ENCODE measurements around the gene FAM47E.

The FAM47E gene

DNA sequence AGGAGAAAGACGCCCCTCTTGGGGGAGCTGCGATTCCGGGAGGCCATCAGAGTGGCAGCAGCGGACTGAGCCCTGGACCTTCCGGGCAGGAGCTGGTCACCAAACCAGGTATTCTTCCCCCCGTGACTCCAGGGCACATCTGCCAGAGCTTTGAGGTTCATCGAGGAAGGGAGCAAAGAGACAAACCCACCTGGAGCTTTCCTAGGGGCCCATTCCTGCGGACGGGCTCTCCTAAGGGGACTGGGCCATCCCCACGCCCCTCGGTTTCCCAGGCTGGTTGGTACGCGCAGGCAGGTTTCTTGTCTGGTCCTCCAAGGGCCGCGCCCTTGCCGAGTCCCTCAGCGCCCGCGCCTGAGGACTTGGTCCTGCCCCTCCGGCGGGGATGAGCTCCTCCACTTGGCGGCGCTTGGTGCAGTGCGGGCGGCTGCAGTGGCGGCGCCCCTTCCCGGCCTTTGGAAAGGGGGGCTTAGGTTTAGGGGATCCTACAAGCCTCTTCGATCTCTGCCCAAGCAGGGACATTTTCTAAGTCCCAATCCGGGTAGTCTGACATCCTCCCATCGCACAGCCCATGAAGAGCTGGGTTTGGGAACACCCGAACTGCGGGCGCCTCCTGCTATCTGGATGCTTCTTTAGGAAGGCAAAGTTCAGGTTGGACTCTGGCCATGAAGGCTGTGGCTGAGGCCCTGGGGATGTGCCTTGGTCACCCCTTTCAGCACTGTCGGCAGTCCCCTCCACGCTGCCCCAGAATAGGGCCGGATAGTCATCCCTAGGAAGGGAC lies 55.5 kb downstream of the FAM47E start:
- H4K20me1 ChIP-seq (ENCODE audit: insufficient read depth): 0 out of 2 replicates have a peak, but pooled peaks cover 5% of the 10 kb centered on the region
- H3K27me3 ChIP-seq (ENCODE audit: insufficient read depth, low read depth): no peaks in the 10 kb centered on the region
- TF ChIP-seq CTCF (conservative IDR thresholded peaks at IDR 0.05; ENCODE audit: low read depth, low read length): peak; percentile 46
- peak overlapping the region; percentile 59 for H3K4me2 ChIP-seq
- peaks cover 19% of the 10 kb centered on the region; the same call in 1 of the 2 replicates for H3K36me3 ChIP-seq (ENCODE audit: insufficient read depth)
- H3K9ac ChIP-seq: peak overlapping the region; percentile 77
- peaks cover 76% of the 10 kb centered on the region for H3K79me2 ChIP-seq (ENCODE audit: insufficient read depth, low read depth)
- H3K4me3 ChIP-seq (IDR thresholded peaks at IDR 0.05; ENCODE audit: insufficient read depth, low read depth, low read length): peak overlapping the region; percentile 67
- peak overlapping the region; percentile 61 for H2AFZ ChIP-seq (ENCODE audit: low read depth)
- H3K27ac ChIP-seq: peak overlapping the region; percentile 69
- peaks cover 74% of the 10 kb centered on the region for H3K4me1 ChIP-seq (ENCODE audit: low read depth, poor library complexity, severe bottlenecking)

DNA sequence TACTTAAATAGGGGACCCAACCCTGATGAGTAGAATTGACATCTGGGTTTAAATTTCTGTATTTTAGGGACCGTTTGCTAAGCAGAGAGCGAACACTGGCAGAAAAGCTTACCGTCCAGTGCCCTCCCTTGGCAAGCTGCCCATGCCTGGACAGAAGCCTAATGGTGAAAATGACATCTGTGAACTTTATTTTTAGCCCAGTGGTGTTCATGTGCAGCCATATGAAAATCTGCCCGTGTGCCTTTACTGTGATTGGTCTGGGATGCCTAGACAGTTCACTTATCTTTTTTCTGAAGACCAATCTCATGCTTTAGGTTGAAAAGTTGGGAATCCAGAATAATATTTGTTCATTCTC lies 56.1 kb downstream of the FAM47E start:
- Histone ChIP-seq H4K20me1 (ENCODE audit: insufficient read depth) (0 out of 2 replicates have a peak, but pooled peaks cover 5% of the 10 kb centered on the region), H3K4me1 (ENCODE audit: low read depth, poor library complexity, severe bottlenecking) (peaks cover 75% of the 10 kb centered on the region), H2AFZ (ENCODE audit: low read depth) (peak overlapping the region; percentile 61; the same call in 1 of the 2 replicates), H3K27me3 (ENCODE audit: insufficient read depth, low read depth) (no peaks in the 10 kb centered on the region), H3K27ac (peak overlapping the region; percentile 69), H3K4me3 (IDR thresholded peaks at IDR 0.05; ENCODE audit: insufficient read depth, low read depth, low read length) (peak overlapping the region; percentile 67), H3K36me3 (ENCODE audit: insufficient read depth) (peaks cover 19% of the 10 kb centered on the region; the same call in 1 of the 2 replicates), H3K9ac (peak overlapping the region; percentile 77), H3K79me2 (ENCODE audit: insufficient read depth, low read depth) (peaks cover 76% of the 10 kb centered on the region), H3K4me2 (peak overlapping the region; percentile 59)
- no peak for TF ChIP-seq CTCF (conservative IDR thresholded peaks at IDR 0.05; ENCODE audit: low read depth, low read length)

DNA sequence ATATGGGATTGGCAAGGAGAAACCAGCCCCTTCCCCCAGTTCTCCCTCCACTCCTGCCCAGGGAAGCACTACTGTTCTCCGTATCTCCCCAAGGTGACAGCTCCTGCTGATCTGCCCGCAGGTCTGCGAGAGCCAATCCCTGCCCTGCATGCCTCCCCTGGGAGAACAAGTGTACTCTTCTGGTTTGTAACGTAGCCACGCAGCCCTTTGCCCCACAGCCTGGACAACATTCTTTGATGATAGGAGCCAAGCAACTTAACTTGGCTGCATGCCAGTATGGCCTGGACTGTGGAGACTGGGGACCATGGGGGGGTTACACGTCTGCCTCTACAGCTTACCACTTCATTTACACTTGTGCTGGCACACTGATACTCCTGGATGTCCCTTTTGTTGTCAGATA lies 57.0 kb downstream of the FAM47E start:
- Histone ChIP-seq H3K79me2 (ENCODE audit: insufficient read depth, low read depth) (peaks cover 73% of the 10 kb centered on the region), H3K36me3 (ENCODE audit: insufficient read depth) (peaks cover 19% of the 10 kb centered on the region; the same call in 1 of the 2 replicates), H3K4me2 (peak overlapping the region; percentile 59), H3K4me1 (ENCODE audit: low read depth, poor library complexity, severe bottlenecking) (peaks cover 69% of the 10 kb centered on the region), H3K27me3 (ENCODE audit: insufficient read depth, low read depth) (no peaks in the 10 kb centered on the region), H3K27ac (no peak overlapping the region), H4K20me1 (ENCODE audit: insufficient read depth) (0 out of 2 replicates have a peak, but pooled peaks cover 5% of the 10 kb centered on the region), H3K9ac (no peak overlapping the region), H3K4me3 (IDR thresholded peaks at IDR 0.05; ENCODE audit: insufficient read depth, low read depth, low read length) (no peak overlapping the region), H2AFZ (ENCODE audit: low read depth) (no peak overlapping the region)
- no peak for TF ChIP-seq CTCF (conservative IDR thresholded peaks at IDR 0.05; ENCODE audit: low read depth, low read length)

DNA sequence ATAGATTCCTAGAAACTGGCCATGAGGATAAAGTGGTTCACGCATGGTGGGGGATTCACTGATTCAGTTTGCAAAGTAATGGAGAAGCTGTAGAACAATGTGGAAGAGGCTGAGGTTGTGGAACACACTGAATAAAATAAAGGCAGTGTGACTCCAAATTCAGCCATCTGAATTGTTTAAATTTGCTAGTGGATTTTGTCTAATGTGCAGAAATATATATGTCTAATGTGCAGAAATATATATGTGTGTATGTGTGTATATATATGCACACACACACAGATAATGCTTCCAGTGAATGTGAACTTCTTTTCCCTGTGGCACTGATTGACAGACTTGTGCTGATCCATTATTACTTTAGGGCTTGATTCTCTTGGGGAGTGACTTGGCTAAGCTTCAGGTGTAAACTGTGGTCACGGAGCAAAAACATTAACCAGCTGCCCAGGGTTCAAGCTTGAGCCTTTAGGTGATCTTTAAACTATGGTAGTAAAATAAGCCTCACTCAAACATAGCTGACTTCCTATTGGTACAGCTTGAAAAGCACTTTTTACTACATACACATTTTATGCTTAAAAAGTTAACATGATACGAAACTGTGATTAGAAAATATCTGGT lies 58.5 kb downstream of the FAM47E start:
- H3K79me2 ChIP-seq (ENCODE audit: insufficient read depth, low read depth): peaks cover 58% of the 10 kb centered on the region
- H4K20me1 ChIP-seq (ENCODE audit: insufficient read depth): 0 out of 2 replicates have a peak, but pooled peaks cover 5% of the 10 kb centered on the region
- peaks cover 55% of the 10 kb centered on the region for H3K4me1 ChIP-seq (ENCODE audit: low read depth, poor library complexity, severe bottlenecking)
- no peak overlapping the region for H3K4me3 ChIP-seq (IDR thresholded peaks at IDR 0.05; ENCODE audit: insufficient read depth, low read depth, low read length)
- peaks cover 19% of the 10 kb centered on the region; the same call in 1 of the 2 replicates for H3K36me3 ChIP-seq (ENCODE audit: insufficient read depth)
- no peak overlapping the region for H3K9ac ChIP-seq
- no peak overlapping the region for H3K27ac ChIP-seq
- no peak for TF ChIP-seq CTCF (conservative IDR thresholded peaks at IDR 0.05; ENCODE audit: low read depth, low read length)
- H3K27me3 ChIP-seq (ENCODE audit: insufficient read depth, low read depth): no peaks in the 10 kb centered on the region
- peak overlapping the region; percentile 59; the same call in 1 of the 2 replicates for H3K4me2 ChIP-seq
- no peak overlapping the region for H2AFZ ChIP-seq (ENCODE audit: low read depth)

Measured in KMS-11 (cell line).